Measurements from ENCODE around the gene XPNPEP2.

XPNPEP2 gene, protein sequence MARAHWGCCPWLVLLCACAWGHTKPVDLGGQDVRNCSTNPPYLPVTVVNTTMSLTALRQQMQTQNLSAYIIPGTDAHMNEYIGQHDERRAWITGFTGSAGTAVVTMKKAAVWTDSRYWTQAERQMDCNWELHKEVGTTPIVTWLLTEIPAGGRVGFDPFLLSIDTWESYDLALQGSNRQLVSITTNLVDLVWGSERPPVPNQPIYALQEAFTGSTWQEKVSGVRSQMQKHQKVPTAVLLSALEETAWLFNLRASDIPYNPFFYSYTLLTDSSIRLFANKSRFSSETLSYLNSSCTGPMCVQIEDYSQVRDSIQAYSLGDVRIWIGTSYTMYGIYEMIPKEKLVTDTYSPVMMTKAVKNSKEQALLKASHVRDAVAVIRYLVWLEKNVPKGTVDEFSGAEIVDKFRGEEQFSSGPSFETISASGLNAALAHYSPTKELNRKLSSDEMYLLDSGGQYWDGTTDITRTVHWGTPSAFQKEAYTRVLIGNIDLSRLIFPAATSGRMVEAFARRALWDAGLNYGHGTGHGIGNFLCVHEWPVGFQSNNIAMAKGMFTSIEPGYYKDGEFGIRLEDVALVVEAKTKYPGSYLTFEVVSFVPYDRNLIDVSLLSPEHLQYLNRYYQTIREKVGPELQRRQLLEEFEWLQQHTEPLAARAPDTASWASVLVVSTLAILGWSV
- total RNA-seq = 0.54 to 0.94 reads per million in 2 donors

GRCh38 chrX:129738466-129739308 lies at the start of gene XPNPEP2:
TSS of gene XPNPEP2 (plus strand) at chrX:129738979. CDS start at chrX:129739214, 235 bp downstream.
- no peak for DNase-seq

GRCh38 chrX:129689796-129690195 lies 49.0 kb upstream of the XPNPEP2 start:
- no peak for DNase-seq

GRCh38 chrX:129690435-129690834 lies 48.3 kb upstream of the XPNPEP2 start:
- no peak for DNase-seq

GRCh38 chrX:129693354-129693753 lies 45.4 kb upstream of the XPNPEP2 start:
- no peak for DNase-seq

DNA sequence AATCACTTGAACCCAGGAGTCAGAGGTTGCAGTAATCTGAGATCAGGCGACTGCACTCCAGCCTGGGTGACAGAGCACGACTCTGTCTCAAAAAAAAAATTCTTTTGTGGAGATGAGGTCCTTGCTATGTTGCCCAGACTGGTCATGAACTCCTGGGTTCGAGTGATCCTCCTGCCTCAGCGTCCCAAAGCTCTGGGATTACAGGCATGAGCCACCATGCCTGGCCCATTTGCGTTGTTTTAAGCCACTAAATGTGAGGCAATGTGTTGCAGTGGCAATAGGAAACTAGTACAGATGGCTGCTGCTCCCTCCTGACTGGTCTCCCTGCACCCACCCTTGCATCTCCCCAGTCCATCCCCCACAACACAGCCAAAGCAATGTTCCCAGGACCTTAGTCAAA lies 44.0 kb upstream of the XPNPEP2 start:
- no peak for DNase-seq

- DNase-seq = no peak
Observed at GRCh38 chrX:129695535-129695934, 43.2 kb upstream of the XPNPEP2 start.

DNA sequence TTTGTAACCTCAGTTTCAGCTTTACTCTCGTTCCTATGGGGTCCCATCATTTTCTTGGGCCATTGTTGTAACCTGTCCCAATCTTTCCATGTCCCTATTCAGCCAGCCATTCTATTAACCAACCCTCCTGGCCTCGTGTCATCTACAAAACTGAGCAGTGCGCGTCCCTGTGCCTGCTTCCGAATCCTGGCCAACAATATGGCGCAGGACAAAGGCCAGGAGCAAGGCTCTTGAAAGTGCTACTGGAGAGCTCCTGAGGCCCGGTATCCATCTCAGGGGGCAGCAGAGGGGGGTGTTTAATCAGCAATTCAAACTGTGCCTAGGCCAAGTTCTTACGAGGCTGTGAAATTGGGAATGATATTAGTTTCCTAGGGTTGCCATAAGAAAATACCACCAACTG lies 42.8 kb upstream of the XPNPEP2 start:
- no peak for DNase-seq

- DNase-seq = no peak
Observed at GRCh38 chrX:129696463-129697155, 42.2 kb upstream of the XPNPEP2 start.

DNA sequence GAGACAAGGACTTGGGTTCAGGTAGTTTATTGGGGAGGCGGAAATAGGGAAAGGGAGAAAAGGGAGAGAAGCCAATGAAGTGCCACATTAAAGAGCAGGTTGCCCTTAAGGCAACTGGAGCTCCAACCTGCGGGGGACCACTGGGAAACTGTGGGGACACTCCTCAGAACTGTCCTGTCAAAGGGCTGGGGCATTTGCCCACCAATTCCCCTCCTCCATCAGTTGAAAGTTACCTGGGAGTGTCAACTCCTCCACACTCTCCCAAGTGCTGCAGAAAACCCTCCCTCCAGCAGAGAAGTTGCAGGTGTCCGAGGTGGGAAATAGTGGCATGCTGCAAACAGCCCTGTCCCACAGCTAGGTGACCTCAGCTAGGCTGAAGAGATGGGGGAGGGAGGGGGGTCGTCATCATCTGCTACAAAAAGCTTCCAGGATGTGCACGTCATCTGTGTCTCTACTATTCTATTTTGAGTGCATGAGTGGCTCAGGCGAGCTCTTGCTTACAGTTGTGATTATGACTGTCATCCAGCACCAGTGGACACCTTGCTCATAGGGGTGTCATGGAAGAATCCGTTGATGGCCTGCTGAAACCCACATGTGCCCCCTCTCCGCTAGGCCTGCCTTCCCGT lies 41.5 kb upstream of the XPNPEP2 start:
- no peak for DNase-seq

DNA sequence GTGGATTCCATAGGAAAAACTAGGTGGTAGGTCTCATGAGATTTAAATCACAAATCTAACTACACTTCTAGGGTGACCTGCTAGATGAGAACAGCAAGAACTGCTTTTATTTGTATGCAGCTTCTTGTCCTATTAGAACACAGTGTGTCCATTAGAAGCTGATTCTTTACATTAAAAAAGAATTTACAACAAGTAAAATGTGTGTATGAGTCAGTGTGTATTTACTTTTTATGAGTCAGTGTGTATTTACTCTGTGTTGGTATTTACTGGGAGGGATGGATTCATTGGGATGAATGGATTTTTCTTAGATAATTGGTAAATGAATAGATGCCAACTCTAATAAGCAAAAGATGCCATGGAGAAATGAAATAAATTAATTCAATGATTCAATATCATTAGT lies 40.6 kb upstream of the XPNPEP2 start:
- DNase-seq = no peak

GRCh38 chrX:129700536-129700935 lies 38.2 kb upstream of the XPNPEP2 start:
- DNase-seq = no peak

- no peak for DNase-seq
Observed at GRCh38 chrX:129701624-129702069, 37.1 kb upstream of the XPNPEP2 start.

DNA sequence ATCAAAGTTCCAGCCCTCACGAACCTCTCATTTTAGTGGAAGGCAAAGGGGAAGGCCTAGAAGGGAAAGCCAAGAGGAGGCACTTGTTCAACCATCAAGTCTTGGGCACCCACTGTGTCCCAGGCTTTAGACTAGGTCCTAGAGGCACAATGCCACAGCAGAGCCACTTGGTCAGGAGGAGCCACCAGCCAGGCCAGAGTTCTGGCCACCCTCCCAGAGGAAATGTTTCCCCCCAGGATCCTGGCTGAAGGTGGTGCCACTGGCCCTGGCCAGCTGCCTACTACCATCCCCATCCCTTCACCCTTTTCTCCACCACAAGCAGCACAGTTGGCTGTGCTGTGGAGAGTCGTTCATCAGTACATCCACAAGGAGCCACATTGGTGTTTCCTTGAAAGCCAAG lies 34.3 kb upstream of the XPNPEP2 start:
- no peak for DNase-seq

- DNase-seq = no peak
Observed at GRCh38 chrX:129705377-129705925, 33.3 kb upstream of the XPNPEP2 start.

DNA sequence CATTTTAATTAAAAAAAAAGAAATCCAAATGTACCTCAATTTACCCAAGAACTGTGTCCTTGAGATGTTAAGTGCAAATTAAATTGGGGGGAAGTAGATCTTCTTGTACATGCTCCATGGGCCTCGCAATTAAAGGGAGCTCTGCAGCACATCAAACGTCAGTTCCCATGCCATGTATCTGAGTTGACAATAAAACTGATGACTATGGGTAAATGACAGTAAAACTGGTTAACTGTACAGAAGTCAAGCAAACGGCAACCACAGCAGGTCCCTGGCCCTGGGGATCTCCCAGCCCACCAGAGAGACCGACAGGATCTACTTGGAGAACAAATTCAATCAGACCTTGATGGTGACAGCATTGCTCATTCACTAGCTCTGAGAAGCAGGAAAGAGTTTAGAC lies 32.8 kb upstream of the XPNPEP2 start:
- no peak for DNase-seq

DNA sequence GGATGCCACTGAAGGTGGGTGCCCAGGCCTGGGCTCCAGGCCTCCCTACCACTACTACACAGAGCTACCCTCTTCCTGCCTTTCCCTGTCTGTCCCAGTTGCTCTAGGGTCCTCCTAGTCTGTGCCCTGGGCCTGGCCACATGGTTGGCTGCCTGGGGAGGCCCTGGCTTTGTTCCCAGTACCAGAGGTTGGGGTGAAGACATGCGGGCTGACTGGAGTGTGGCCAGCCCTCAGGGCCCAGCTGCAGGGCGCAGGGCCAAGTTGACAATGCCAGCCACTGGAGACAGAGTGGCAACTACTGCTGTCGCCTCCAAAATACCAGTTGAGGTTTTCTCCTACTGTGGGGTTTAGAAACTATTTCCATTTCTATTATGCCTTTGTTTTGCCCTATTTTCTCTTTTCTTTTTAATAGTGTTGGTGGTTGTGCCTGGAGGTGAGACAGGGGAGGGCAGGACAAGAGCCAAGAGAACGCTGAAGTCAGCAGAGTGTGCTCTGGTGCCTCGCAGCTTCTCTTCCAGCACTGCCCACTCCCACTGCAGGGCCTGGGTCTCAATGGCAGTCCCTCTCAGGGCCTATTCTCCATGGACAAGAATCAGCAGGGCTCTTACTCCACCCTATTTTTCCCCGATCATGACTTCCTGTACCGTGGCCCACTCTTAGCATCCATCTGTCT lies 32.2 kb upstream of the XPNPEP2 start:
- no peak for DNase-seq

DNA sequence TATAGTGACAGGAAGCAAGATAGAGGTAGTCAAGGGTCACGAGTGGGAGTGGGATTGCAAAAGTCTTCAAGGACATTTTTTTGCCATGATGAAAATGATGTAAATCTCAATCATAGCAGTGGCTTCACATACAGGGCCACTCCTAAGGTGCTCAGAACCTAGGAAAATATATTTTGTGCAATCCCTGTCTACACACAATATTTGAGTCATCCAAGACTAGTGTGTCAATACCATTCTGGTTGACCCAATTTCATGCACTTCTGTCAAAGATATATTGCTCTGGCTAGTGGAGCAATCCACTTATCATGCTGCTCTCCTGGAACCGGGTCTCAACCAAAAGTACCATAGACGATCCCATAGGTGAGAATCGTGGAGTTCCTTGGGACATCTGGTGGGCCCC lies 24.2 kb upstream of the XPNPEP2 start:
- no peak for DNase-seq

GRCh38 chrX:129716507-129716906 lies 22.3 kb upstream of the XPNPEP2 start:
- DNase-seq = no peak

DNA sequence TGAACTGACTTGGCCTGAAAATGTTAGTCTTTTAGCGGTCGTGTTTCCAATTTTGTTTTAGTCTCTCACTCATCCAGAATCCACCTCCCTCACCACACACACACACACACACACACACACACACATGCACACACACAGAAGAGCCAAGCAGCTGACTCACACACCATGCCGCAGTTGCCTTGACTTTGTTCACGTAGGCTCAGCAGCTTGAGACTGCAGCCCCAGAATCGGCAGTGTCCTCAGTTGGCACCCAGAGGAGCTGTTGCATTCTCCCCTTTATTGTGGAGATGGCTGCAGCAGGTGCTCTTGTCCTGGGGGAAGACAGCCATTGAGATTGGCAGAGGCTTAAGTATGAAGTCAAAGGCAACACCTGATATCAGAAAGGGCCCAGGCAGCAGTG lies 20.9 kb upstream of the XPNPEP2 start:
- no peak for DNase-seq

DNA sequence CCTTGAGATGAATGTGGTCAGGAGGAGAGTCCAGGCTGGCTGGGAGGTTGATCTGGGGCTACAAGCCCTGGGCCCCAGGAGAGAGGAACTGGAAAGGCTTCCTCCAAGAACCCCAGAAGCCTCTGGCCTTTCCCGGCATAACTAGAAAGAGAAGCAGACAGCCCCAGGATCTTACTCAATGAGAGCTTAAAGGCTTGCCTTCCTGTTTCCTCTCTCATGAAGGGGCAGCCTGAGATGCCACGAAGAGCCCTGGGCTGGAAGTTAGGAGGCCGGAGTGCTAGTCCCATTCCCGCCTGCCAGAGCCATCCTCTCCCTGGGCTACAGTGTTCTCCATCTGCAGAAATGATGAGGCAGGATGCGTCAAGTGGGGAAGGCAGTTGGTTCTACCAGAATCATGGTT lies 20.1 kb upstream of the XPNPEP2 start:
- no peak for DNase-seq

DNA sequence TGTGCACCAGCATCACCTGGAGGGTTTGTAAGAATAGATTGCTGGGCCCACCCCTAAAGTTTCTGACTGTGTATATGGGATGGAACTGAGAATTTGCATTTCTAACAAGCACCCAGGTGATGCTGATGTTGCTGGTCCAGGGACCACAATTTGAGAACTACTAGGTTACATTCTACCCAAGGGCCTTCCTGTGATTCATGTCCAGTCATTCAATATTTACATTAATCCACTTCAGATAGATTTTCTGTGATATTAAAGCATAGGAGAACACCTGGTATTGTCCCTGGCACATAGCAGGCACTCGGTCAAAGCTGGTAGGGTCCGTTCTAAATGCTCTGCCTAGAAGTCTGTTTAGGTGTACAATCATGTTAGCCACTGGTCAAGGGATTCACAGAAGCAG lies 19.5 kb upstream of the XPNPEP2 start:
- DNase-seq = no peak

Data from T-helper 2 cell (primary cell).